Osteocyte (in vitro differentiated cells): ENCODE data around the gene TLR9. TPM values are rescaled to one million over a fixed set of nuclear protein-coding genes. Genes with fewer than 3 reads are reported as not detected.

Experiments
- DNase-seq: peaks from one replicate; pipeline ENCODE4 v3.0.0; 2021; ENCODE audit warnings: mixed read lengths; ENCODE audit not compliant: unreplicated experiment; ENCODE audit errors: extremely low spot score
- H3K27ac Mint-ChIP-seq: one replicate; pipeline ENCODE4 v1.8.0; 2021; ENCODE audit warnings: mild to moderate bottlenecking, mixed read lengths; ENCODE audit not compliant: unreplicated experiment
- H3K27me3 Mint-ChIP-seq: one replicate; pipeline ENCODE4 v1.8.0; 2021; ENCODE audit warnings: mixed read lengths; ENCODE audit not compliant: unreplicated experiment
- H3K36me3 Mint-ChIP-seq: one replicate; pipeline ENCODE4 v1.8.0; 2021; ENCODE audit warnings: mixed read lengths; ENCODE audit not compliant: unreplicated experiment
- H3K4me1 Mint-ChIP-seq: one replicate; pipeline ENCODE4 v1.8.0; 2021; ENCODE audit warnings: mixed read lengths; ENCODE audit not compliant: unreplicated experiment
- H3K4me3 Mint-ChIP-seq: one replicate; pipeline ENCODE4 v1.8.0; 2021; ENCODE audit warnings: mild to moderate bottlenecking, moderate library complexity, mixed read lengths; ENCODE audit not compliant: unreplicated experiment
- H3K9me3 Mint-ChIP-seq: one replicate; pipeline ENCODE4 v1.8.0; 2021; ENCODE audit warnings: mixed read lengths; ENCODE audit not compliant: unreplicated experiment
- CTCF ChIP-seq: fragments of 200-600 bp; sonication (generic); IDR thresholded peaks from 2 replicates; pipeline ENCODE4 v1.5.0; 2021; ENCODE audit warnings: antibody characterized with exemption, mild to moderate bottlenecking, moderate library complexity
- total RNA-seq: library from RNA; stranded (reverse); gene quantifications from 2 replicates; pipeline ENCODE4 v1.2.1, GENCODE V29; 2021

Gene TLR9
- total RNA-seq, 1 donor from 2014 or later: not detected

DNA sequence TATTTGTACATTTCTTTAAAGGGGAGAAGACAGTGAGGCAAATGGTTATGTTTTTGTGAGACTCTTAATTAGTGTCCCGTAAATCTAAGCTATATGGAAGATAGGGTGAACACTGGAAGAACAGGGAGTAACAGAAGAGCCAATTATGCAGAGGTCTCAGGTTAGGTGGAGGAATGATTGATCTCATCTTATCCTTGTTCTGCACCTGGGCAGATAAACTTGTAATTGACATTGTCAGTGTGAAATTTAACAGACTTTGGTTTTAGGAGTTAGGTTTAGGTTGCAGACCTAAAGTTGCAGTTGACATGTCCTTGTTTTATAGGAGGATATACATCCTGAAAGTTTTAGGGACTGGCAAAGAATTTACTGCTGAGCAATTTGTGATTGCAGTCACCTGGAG, 16.6 kb upstream of the TLR9 start:
- H3K27me3 Mint-ChIP-seq: no peaks in the 10 kb centered on the region
- DNase-seq: no peak
- TF ChIP-seq CTCF: no peak
- peaks cover 2% of the 10 kb centered on the region for H3K36me3 Mint-ChIP-seq
- H3K27ac Mint-ChIP-seq: peak overlapping the region; percentile 12
- H3K9me3 Mint-ChIP-seq: no peaks in the 10 kb centered on the region
- H3K4me3 Mint-ChIP-seq: no peak overlapping the region
- H3K4me1 Mint-ChIP-seq: peaks cover 63% of the 10 kb centered on the region

- H3K9me3 Mint-ChIP-seq: no peaks in the 10 kb centered on the region
- peak overlapping the region; percentile 53 for H3K4me3 Mint-ChIP-seq
- H3K36me3 Mint-ChIP-seq: peaks cover 2% of the 10 kb centered on the region
- H3K27ac Mint-ChIP-seq: peak overlapping the region; percentile 83
- H3K27me3 Mint-ChIP-seq: no peaks in the 10 kb centered on the region
- no peak for TF ChIP-seq CTCF
- DNase-seq: no peak
- peaks cover 65% of the 10 kb centered on the region for H3K4me1 Mint-ChIP-seq
Measured at GRCh38 chr3:52240886-52241370, 15.5 kb upstream of the TLR9 start.

- Mint-ChIP-seq H3K27me3 (no peaks in the 10 kb centered on the region), H3K27ac (peak overlapping the region; percentile 83), H3K9me3 (no peaks in the 10 kb centered on the region), H3K4me3 (peak overlapping the region; percentile 91), H3K36me3 (peaks cover 2% of the 10 kb centered on the region), H3K4me1 (peaks cover 64% of the 10 kb centered on the region)
- TF ChIP-seq CTCF: no peak
- no peak for DNase-seq
Measured at GRCh38 chr3:52240059-52240885, 14.8 kb upstream of the TLR9 start.

DNA sequence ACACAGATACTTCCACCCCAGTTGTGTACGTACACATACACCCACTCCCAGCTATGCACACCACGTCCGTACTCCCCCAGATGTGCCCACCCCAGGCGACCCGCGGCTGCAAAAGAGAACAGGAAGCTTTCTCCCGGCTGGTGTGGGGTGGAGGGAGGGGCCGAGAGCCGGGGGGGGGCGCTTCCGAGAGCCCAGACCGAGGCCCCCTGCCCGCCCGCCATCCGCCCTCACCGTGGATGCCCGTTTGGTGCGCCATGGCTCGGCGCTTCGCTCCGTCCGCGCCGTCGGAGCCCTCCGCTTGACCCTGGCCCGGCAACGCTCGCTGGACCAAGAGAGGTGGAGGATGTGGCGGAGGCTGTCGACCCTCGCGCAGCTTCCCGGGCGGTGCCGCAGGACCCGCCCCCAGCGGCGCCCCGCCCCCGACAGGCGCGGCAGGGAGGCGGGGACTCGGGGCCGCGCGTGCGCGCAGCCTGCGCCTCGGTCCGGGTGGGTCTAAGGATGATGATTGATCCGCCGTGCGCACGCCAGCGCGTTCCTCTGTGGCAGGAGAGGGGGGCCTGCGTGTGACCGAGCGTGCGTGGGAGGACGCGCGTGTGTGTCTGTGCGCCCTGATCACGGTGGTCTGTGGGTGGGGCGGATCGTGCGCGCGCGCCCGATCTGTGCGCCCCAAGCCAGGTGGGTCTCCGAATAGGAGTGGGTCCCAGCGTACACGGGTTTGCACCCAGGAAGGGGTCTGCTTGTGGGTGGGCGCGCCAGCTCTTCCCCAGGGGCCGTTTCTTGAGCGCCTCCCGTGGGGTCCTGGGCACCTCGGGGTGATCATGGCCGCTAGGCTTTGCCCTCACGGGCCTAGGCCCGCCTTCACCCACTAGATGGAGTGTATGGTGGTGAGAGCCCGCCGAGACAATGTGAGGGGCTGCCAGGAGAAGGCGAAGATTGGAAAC, 13.6 kb upstream of the TLR9 start, which contains the start of gene TWF2:
TWF2 (minus strand) TSS at position 398 of the 941 bp plus-strand sequence; CDS start at position 256, 142 bp downstream.
- Mint-ChIP-seq H3K27ac (peak within 1 kb of the TSS; percentile 93), H3K36me3 (peaks cover 2% of the 10 kb centered on the region), H3K27me3 (no peaks in the 10 kb centered on the region), H3K9me3 (no peaks in the 10 kb centered on the region), H3K4me1 (peaks cover 52% of the 10 kb centered on the region), H3K4me3 (peak within 1 kb of the TSS; percentile 91)
- TF ChIP-seq CTCF: peak; percentile 55
- DNase-seq: peak; percentile 95
